Bronchial epithelial cell (primary cell): ENCODE results near the gene SYT6. TPM values are rescaled to one million over a fixed set of nuclear protein-coding genes. Genes with fewer than 3 reads are reported as not detected.

Source experiments
- DNase-seq: peaks from one replicate; pipeline ENCODE4 v3.0.0-alpha.2; 2010; ENCODE audit warnings: low read depth
- FAIRE-seq: peaks from 2 replicates; lab custom pipeline; 2011; peaks lifted over from hg19 to GRCh38; lab: Jason Lieb, UNC
- H3K27me3 ChIP-seq: 2 replicates; pipeline ENCODE4 v1.5.1; 2011; ENCODE audit warnings: low read length; ENCODE audit not compliant: control insufficient read depth, insufficient read depth
- H3K36me3 ChIP-seq: 2 replicates; pipeline ENCODE4 v1.5.1; 2011; ENCODE audit warnings: low read length; ENCODE audit not compliant: control insufficient read depth, insufficient read depth
- H3K4me3 ChIP-seq: 2 replicates; pipeline ENCODE4 v1.5.1; 2011; ENCODE audit warnings: mild to moderate bottlenecking, low read depth, low read length, control low read depth
- CTCF ChIP-seq: IDR thresholded peaks from 2 replicates; pipeline ENCODE4 v1.5.1; 2011; ENCODE audit warnings: mild to moderate bottlenecking, moderate library complexity, low read length, control low read depth, inconsistent platforms; ENCODE audit not compliant: insufficient read depth, severe bottlenecking
- total RNA-seq: library from RNA; depleted of rRNA; stranded (reverse); fragments of >200 nt; gene quantifications from 2 replicates; pipeline ENCODE4 v1.2.1, GENCODE V29; 2014

Gene SYT6
- not detected in 2 replicates for total RNA-seq

DNA sequence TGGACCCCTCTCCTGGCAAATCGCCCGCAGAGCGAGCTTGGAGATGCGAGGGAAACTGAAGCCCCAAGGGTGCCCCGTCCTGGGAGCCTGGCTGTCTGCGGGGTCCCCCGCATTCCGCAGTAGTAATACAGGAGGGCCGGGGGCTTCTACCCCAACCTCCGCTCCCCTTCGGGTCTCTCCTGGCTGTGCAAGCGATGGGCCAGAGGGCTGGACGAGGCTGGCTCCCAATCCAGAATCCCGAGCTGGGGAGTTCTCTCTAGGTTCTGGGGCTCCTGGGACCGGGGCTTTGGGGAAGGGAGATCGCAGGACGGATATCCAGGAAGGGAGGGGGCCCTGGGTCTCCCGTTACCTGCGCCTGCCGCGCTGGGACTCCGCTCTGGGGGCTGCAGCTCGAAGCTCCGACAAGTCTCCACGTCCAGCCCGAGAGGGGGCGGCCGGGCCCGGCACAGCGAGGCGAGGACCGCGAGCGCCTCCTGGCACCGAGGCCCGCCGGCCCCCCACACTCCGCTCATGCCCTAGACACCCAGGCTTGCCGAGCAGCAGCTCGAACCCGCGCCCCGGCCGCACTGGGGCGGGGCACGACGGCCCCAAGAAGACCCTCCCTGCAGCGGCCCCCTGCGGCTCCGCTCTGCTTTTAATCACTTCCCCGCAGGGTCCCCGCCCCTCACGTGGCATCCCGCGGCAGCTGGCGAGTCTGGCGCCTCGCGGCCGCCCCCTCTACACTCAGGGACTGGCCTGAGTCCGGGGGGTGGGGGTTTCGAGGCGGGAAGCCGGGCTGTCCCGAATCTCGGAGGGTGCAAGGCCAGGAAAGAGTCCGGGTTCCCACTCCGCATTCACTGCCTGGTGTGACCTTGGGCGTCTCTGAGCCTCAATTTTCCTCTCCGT lies at the start of gene SYT6:
Gene SYT6 (minus strand): TSS at position 609 of the 885 bp plus-strand sequence. CDS start 97 bp downstream, at position 512.
- peaks cover 64% of the 10 kb centered on the region for H3K27me3 ChIP-seq
- no peak within 1 kb of the TSS for H3K4me3 ChIP-seq
- TF ChIP-seq CTCF = no peak
- FAIRE-seq (no peak), DNase-seq (no peak)
- H3K36me3 ChIP-seq = no peaks in the 10 kb centered on the region

GRCh38 chr1:114201486-114201885 lies 47.8 kb upstream of the SYT6 start:
- FAIRE-seq = no peak
- no peaks in the 10 kb centered on the region for H3K36me3 ChIP-seq
- peaks cover 3% of the 10 kb centered on the region for H3K27me3 ChIP-seq
- no peak for DNase-seq
- TF ChIP-seq CTCF = no peak
- H3K4me3 ChIP-seq = no peak overlapping the region

DNA sequence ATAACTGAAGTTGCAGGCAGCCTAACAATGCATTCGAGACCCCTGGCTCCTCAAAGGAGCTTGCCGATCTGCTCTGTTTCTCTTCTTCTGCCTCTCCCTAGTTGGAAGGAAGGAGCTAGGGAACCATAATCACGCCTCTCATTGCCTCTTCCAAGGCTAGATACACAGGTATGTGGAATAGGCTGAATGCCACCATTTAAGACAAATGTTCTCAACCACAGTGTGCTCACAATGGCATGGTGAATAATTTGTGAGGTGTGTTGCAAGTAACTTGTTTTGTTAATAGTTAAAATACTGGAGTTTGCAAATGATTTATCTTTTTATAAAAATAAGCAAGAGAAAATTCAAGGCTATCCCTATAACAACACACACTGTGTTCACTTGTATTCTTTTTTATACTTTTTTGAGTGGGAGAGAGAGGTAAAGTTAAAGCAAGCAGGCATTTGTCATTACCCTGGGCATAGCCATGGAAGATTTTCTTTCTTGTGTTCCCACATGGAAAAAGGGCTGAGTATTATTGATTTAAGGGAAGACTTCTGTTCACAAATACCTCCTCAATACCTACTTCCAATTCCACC lies 45.4 kb upstream of the SYT6 start:
- Histone ChIP-seq H3K36me3 (no peaks in the 10 kb centered on the region), H3K27me3 (peaks cover 3% of the 10 kb centered on the region), H3K4me3 (no peak overlapping the region)
- FAIRE-seq (no peak), DNase-seq (no peak)
- TF ChIP-seq CTCF = no peak

DNA sequence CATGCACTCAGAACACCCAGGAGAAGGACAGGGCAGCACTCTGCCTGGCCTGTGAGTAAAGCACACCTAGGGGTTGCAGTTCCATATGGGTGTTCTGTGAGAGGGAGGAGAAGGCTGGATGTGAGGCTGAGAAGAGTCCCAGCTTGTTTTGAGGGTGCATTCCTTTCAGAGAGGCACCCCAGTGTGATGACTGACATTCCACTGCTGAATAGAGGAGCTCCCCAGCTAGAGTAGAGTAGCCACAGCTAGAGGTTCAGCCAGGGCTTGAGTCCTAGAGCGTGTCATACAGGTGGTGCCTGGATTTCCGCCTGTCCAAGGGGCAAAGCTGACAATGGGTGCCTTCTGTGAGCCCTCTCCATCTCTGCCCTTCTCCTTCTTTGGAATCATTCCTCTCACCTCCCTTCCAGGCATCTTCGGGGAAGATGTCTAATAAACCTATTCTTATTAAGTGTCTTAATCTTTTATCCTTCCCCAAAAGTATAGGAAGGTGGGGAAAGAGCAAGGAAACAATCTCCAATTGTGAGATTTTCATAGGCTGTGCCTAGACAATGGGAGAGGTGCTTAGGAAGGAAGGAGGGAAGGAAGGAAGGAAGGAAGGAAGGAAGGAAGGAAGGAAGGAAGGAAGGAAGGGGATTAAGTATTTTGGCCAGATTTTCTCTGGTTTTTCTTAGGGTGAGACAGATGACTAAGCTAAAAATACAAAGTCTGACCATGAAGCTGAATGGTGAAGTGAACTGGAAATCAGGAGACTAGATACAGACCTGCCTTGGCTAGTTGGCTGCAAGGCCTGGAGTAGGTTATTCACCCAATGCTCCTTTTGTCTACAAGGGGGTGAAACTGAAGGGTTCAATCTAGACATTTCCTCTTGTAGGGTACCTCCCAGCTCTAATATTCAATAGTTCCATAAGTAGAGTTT lies 43.6 kb upstream of the SYT6 start:
- no peak for TF ChIP-seq CTCF
- FAIRE-seq (no peak), DNase-seq (no peak)
- Histone ChIP-seq H3K4me3 (no peak overlapping the region), H3K27me3 (peaks cover 3% of the 10 kb centered on the region), H3K36me3 (no peaks in the 10 kb centered on the region)

DNA sequence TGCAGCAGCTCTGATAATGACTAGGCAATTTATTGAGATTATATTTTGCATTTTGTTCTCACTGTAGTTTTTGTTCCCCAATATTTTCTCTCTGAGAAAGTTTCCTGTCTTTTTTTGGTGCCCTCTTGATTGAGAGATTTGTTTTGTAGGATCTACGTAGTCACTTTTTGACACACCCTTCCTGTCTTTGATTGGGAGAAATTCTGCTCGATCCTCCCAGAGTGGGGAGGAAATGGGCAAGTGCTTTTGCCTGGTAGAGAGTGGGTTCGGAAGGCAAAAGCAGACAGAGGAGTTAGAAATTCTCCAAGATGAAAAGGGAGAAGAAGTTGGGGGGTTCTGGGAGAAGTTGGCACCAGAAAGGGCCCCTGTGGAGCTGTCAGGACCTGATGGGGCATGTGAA lies 42.1 kb upstream of the SYT6 start:
- Histone ChIP-seq H3K27me3 (peaks cover 3% of the 10 kb centered on the region), H3K4me3 (no peak overlapping the region), H3K36me3 (no peaks in the 10 kb centered on the region)
- FAIRE-seq (no peak), DNase-seq (no peak)
- no peak for TF ChIP-seq CTCF
